Hypothalamus (tissue), 51 donors: ENCODE measurements around the gene KRT77.
"Not testable (repeated sequence)": the region's sequence is repeated elsewhere in the genome, so short reads cannot be mapped to it uniquely, and the experiment has no call there.

Experiments used
- DNase-seq, 51 donors: peaks; one replicate each; lab custom pipeline; 2025; lab: John Stamatoyannopoulos, UW

The KRT77 gene

GRCh38 chr12:52679875-52680274 is 23.4 kb downstream of the KRT77 start:
- no peak for DNase-seq

- no peak for DNase-seq
Observed at GRCh38 chr12:52677671-52678070, 25.7 kb downstream of the KRT77 start.

DNA sequence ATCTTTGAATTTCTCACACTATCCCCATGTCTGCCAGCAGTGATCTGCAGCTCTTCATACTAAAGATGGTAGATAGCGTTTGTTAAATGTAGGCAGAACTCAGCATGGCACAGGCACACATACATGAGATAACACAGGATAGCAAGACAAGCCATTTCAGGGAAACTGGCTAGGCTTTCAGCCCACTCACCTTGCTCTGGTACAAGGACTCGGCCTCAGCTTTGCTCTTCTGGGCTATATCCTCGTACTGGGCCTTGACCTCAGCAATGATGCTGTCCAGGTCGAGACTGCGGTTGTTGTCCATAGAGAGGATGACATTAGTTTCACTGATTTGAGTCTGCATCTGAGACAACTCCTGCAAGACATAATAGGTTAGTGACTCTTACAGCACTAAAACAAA is 26.2 kb downstream of the KRT77 start:
- DNase-seq, result no peak

GRCh38 chr12:52676163-52676562 is 27.2 kb downstream of the KRT77 start:
- no peak for DNase-seq

DNA sequence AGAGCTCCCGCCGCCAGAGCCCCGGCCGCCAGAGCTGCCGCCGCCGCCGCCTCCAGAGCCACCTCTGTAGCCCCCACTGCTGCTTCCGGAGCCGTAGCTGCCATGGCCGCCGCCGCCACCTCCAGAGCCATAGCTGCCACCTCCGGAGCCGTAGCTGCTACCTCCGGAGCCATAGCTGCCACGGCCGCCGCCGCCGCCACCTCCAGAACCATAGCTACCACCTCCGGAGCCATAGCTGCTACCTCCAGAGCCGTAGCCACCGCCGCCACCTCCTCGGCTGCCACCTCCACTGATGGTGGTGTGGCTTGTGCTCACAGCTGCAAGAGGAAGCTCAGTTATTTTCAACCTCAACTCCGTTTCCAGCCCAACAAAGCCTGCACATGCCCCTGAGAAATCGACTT is 28.0 kb downstream of the KRT77 start:
- DNase-seq, result no peak

DNA sequence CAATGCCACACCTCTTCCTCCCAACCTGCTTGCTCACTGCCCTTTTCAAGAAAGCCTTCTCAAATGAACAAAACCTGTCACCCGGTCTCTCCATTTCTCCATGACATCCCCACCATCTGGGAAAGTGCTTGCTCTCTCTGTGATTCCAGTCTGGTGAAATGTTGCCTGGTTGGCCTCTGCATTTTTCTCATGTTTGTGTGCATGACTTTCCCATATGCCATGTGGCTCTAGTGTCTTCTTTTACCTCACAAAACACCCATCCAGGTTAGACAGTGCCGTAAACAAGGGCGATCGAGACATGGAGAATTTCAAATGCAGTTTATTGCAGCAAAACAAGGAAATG is 28.9 kb downstream of the KRT77 start:
- no peak for DNase-seq

DNA sequence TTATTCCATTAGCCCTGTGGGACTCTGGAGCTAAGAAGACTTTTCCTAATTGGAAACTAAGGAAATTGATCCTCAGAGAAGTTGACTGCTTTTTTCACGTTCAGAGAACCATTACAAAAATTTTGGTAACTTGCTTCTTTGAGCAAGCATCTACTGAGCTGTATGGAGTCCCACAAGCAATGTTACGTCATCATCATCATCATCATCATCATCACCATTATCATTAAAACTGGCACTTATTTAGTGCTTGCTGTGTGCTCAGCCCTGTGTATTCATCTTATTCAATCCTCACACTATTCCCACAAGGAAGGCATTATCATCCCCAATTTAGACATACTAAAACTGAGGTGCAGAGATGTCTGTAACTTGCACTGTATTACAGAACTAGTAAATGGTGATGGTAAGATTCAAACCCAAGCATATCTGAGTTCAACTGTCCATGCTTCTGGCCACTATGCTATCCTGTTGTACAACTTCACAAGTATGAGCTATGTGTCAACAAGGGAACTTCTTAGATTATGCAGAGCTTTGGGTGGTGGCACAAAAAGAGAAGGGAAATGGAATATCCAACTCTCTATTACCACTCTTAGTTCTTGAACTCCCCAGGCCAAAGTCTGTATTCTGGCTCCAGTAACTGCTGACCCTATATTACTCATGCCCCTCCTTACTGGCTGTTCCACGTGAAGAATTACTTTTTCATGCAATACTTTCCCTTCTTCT is 29.5 kb downstream of the KRT77 start:
- no peak for DNase-seq

GRCh38 chr12:52673217-52673616 is 30.1 kb downstream of the KRT77 start:
- DNase-seq, result peak in 5 of 51 donors; percentile 3 to 25 (median 17)

GRCh38 chr12:52672321-52672933 is 30.9 kb downstream of the KRT77 start:
- DNase-seq, result no peak

- no peak for DNase-seq
Observed at GRCh38 chr12:52670961-52671360, 32.4 kb downstream of the KRT77 start.

- DNase-seq, result no peak
Observed at GRCh38 chr12:52670506-52670905, 32.8 kb downstream of the KRT77 start.

GRCh38 chr12:52669941-52670340 is 33.4 kb downstream of the KRT77 start:
- not testable (repeated sequence) for DNase-seq

GRCh38 chr12:52669426-52669825 is 33.9 kb downstream of the KRT77 start:
- DNase-seq, result no peak

GRCh38 chr12:52667931-52668330 is 35.4 kb downstream of the KRT77 start:
- no peak for DNase-seq

DNA sequence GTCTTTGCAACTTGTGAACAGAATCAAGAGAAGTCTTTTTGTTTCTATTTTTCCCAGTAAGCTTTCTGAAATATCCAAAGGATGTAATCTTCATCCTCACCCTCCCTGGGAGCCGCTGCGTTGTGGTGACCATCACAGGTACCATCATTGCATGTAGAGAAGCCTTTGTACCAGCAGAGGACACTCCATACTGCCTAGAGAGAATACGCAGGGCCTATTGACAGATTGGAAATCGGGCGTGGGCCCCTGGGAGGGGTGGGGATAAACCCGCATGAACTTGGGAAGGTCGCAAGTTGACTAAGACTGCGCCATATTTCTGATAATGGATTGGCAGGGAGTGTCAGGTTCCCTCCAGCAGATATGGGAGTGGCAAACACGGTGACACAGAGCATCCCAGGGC is 35.8 kb downstream of the KRT77 start:
- no peak for DNase-seq

- DNase-seq, result no peak
Observed at GRCh38 chr12:52666471-52666870, 36.9 kb downstream of the KRT77 start.

GRCh38 chr12:52663420-52663819 is 39.9 kb downstream of the KRT77 start:
- DNase-seq, result no peak

DNA sequence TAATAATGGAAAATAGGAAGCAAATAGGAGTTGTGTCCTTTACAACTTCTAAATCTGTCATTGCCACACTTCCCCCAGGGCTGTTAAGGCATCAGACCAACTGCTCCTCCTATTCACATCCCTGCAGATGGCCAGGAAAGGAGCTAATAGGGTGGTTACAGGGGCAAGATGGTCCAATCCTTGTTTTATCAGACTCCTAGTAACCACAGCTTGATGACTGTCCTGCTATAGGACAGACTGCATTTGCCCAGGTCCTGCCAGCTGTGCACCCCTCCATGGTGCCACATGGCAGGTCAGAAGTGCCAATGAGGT is 40.5 kb downstream of the KRT77 start:
- DNase-seq, result no peak

DNA sequence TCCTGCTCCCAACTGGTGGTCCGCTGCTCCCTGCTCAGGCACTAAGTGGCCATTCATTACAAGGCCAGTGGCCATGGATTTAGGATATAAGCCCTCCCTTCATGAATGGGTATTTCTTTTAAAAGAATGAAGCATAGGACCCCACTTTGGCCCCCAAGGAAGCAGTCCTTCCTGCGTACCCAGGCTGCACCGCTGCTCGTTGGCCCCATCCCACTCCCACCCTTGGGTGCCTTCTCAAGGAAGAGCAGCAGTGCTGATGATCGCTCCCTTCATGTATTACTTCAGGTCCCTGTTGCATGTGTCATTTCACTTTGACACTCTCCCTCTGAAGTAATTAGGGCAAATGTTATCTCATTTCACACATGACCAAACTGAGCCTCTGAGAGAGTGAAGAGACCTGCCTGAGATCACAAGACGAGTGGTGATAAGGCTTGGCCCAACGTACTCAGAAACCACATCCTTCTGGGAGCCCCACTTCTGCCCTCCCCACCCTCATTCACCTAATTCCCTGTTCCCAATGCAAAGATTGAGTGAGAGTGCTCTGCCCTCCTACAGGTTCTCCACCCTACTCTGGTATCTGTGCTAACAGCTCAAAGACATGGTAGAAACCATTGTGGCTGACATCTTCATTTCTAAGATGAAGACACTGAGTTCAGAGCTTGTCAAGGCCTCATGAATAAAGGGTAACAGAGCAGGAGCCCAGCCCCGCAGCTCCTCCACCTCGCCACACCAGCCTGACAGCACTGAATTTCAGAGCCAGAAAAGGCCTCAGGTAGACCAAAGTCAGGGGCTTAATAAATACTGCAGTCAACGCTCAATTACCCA is 41.0 kb downstream of the KRT77 start:
- no peak for DNase-seq

GRCh38 chr12:52661668-52662067 is 41.7 kb downstream of the KRT77 start:
- no peak for DNase-seq

DNA sequence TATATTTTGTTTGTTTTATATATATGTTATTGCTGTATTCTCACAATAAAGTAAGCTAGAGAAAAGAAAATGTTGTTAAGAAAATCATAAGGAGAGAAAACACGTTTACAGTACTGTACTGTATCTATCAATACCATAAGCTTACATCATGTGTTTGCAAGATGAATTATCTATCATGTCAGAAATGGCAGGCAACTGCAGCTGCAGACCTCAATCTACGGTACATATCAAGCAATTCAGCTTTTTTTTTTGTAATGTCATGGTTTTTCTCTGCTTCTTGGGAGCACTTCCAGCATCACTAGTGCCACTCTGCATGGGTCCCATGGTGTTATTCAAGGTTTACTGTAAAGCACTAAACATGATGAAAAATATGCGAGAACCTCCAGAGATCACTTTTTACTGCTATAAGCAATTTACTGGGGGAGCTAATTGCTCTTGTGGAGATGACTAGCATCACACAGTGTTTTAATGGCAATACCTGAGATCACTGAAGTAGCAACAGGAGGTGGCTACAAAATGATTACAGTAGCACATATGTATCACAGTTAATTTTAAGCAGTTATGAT is 42.3 kb downstream of the KRT77 start:
- DNase-seq, result no peak

- DNase-seq, result no peak
Observed at GRCh38 chr12:52659951-52660350, 43.4 kb downstream of the KRT77 start.
